ENCODE data around the gene NRXN3.

DNA sequence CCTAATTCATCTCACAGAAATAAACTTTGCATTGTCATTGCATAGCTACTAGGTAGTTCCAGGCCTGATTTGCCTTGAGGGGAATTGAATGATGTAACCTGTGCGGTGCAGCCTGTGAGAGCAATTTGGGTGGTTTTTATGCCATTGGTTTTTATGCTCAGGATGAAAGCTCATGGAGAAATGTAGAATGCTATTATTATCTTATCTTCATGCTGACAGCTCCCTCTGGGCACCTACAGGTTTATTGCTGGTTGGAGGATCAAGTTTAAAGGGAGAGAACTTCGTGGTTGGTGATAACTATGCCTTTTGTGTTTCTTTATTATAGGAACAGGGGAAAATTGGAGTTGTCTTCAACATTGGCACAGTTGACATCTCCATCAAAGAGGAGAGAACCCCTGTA, 1493.3 kb downstream of the NRXN3 start:
- TF ChIP-seq CTCF (conservative IDR thresholded peaks at IDR 0.05; ENCODE audit: low read depth in 2 of 2) (no peak), EZH2 (IDR thresholded peaks at IDR 0.05; ENCODE audit: low read depth, unreplicated experiment) (no peak), POLR2AphosphoS5 (IDR thresholded peaks at IDR 0.05; ENCODE audit: low read depth) (no peak), STAT1 (IDR thresholded peaks at IDR 0.05; ENCODE audit: unreplicated experiment) (no peak), NANOG (IDR thresholded peaks at IDR 0.05; ENCODE audit: borderline replicate concordance) (no peak)
- TF ChIP-seq, protein P1, sequence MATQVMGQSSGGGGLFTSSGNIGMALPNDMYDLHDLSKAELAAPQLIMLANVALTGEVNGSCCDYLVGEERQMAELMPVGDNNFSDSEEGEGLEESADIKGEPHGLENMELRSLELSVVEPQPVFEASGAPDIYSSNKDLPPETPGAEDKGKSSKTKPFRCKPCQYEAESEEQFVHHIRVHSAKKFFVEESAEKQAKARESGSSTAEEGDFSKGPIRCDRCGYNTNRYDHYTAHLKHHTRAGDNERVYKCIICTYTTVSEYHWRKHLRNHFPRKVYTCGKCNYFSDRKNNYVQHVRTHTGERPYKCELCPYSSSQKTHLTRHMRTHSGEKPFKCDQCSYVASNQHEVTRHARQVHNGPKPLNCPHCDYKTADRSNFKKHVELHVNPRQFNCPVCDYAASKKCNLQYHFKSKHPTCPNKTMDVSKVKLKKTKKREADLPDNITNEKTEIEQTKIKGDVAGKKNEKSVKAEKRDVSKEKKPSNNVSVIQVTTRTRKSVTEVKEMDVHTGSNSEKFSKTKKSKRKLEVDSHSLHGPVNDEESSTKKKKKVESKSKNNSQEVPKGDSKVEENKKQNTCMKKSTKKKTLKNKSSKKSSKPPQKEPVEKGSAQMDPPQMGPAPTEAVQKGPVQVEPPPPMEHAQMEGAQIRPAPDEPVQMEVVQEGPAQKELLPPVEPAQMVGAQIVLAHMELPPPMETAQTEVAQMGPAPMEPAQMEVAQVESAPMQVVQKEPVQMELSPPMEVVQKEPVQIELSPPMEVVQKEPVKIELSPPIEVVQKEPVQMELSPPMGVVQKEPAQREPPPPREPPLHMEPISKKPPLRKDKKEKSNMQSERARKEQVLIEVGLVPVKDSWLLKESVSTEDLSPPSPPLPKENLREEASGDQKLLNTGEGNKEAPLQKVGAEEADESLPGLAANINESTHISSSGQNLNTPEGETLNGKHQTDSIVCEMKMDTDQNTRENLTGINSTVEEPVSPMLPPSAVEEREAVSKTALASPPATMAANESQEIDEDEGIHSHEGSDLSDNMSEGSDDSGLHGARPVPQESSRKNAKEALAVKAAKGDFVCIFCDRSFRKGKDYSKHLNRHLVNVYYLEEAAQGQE (IDR thresholded peaks at IDR 0.05; ENCODE audit: unreplicated experiment) = no peak

All from GM23338 (cell line).